ENCODE measurements around the gene BICC1. TPM values are rescaled to one million over a fixed set of nuclear protein-coding genes. Genes with fewer than 3 reads are reported as not detected.

Gene BICC1
- polyA plus RNA-seq, 3 donors = 0.02 to 0.24 (median 0.14) TPM

- H3K4me2 ChIP-seq (replicated peaks; ENCODE audit: extremely low read depth, low read length, poor library complexity, severe bottlenecking) = no peak overlapping the region
- no peaks in the 10 kb centered on the region for H3K4me1 Mint-ChIP-seq
- H3K4me3 ChIP-seq (replicated peaks in 1 of 3; ENCODE audit: low read depth in 2 of 3, low read length in 3 of 3) = no peak overlapping the region
- no peak overlapping the region for H3K9ac ChIP-seq (ENCODE audit: insufficient read depth, low read length, poor library complexity, severe bottlenecking)
- H3K9me3 Mint-ChIP-seq = peaks cover 2 to 9% (median 6%) of the 10 kb centered on the region in 7 donors
- H3K36me3 ChIP-seq (replicated peaks in 1 of 2; ENCODE audit: control insufficient read depth in 1 of 2, insufficient read depth in 2 of 2, low read length in 2 of 2) = no peaks in the 10 kb centered on the region
- no peak overlapping the region for H3K27ac ChIP-seq (ENCODE audit: low read depth in 1 of 2, low read length in 2 of 2)
- H3K27ac Mint-ChIP-seq = no peak overlapping the region
- no peaks in the 10 kb centered on the region for H4K20me1 ChIP-seq (ENCODE audit: insufficient read depth, low read length)
- no peaks in the 10 kb centered on the region for H3K36me3 Mint-ChIP-seq
- H3K27me3 Mint-ChIP-seq (ENCODE audit: low read depth in 3 of 3) = no peaks in the 10 kb centered on the region
- no peaks in the 10 kb centered on the region for H3K27me3 ChIP-seq (ENCODE audit: control insufficient read depth in 2 of 2, insufficient read depth in 2 of 2, low read length in 2 of 2)
- no peaks in the 10 kb centered on the region for H3K4me1 ChIP-seq (ENCODE audit: control insufficient read depth in 1 of 2, insufficient read depth in 2 of 2, low read length in 2 of 2)
- no peak for TF ChIP-seq CTCF (IDR thresholded peaks at IDR 0.05)
- WGBS (ENCODE audit: insufficient coverage) = 0% methylated on average over 1 of the region's 5 CpGs
- intact Hi-C loops (cut with micrococcal nuclease) = no loop called here
- H3K9me3 ChIP-seq (replicated peaks in 1 of 2; ENCODE audit: control insufficient read depth in 1 of 2, insufficient read depth in 1 of 2, low read length in 2 of 2) = peaks cover 0 to 3% of the 10 kb centered on the region in 2 donors
- no peaks in the 10 kb centered on the region for H3K79me2 ChIP-seq (ENCODE audit: insufficient read depth, low read length)
- no peak for DNase-seq
- H3K4me3 Mint-ChIP-seq = no peak overlapping the region
- no peak overlapping the region for H2AFZ ChIP-seq (ENCODE audit: insufficient read depth, low read depth, low read length, poor library complexity, severe bottlenecking)
Observed at GRCh38 chr10:58704671-58705141, 192.0 kb downstream of the BICC1 start.

- no peak for TF ChIP-seq CTCF (IDR thresholded peaks at IDR 0.05)
- intact Hi-C loops (cut with micrococcal nuclease) = no loop called here
- no peaks in the 10 kb centered on the region for H3K36me3 Mint-ChIP-seq
- no peak overlapping the region for H3K4me3 Mint-ChIP-seq
- Histone ChIP-seq H3K9ac (ENCODE audit: insufficient read depth, low read length, poor library complexity, severe bottlenecking) (no peak overlapping the region), H3K4me2 (replicated peaks; ENCODE audit: extremely low read depth, low read length, poor library complexity, severe bottlenecking) (no peak overlapping the region), H3K4me1 (ENCODE audit: control insufficient read depth in 1 of 2, insufficient read depth in 2 of 2, low read length in 2 of 2) (no peaks in the 10 kb centered on the region), H3K27ac (ENCODE audit: low read depth in 1 of 2, low read length in 2 of 2) (no peak overlapping the region), H3K36me3 (replicated peaks in 1 of 2; ENCODE audit: control insufficient read depth in 1 of 2, insufficient read depth in 2 of 2, low read length in 2 of 2) (no peaks in the 10 kb centered on the region), H2AFZ (ENCODE audit: insufficient read depth, low read depth, low read length, poor library complexity, severe bottlenecking) (no peak overlapping the region), H3K9me3 (replicated peaks in 1 of 2; ENCODE audit: control insufficient read depth in 1 of 2, insufficient read depth in 1 of 2, low read length in 2 of 2) (peaks cover 0 to 3% of the 10 kb centered on the region in 2 donors), H3K4me3 (replicated peaks in 1 of 3; ENCODE audit: low read depth in 2 of 3, low read length in 3 of 3) (no peak overlapping the region), H4K20me1 (ENCODE audit: insufficient read depth, low read length) (no peaks in the 10 kb centered on the region), H3K27me3 (ENCODE audit: control insufficient read depth in 2 of 2, insufficient read depth in 2 of 2, low read length in 2 of 2) (no peaks in the 10 kb centered on the region), H3K79me2 (ENCODE audit: insufficient read depth, low read length) (no peaks in the 10 kb centered on the region)
- DNase-seq = no peak
- H3K27ac Mint-ChIP-seq = no peak overlapping the region
- H3K27me3 Mint-ChIP-seq (ENCODE audit: low read depth in 3 of 3) = no peaks in the 10 kb centered on the region
- H3K4me1 Mint-ChIP-seq = no peaks in the 10 kb centered on the region
- H3K9me3 Mint-ChIP-seq = peaks cover 2 to 9% (median 6%) of the 10 kb centered on the region in 7 donors
- no CpG with 5 or more reads among the region's 1 CpG for WGBS (ENCODE audit: insufficient coverage)
Observed at GRCh38 chr10:58706836-58707235, 194.2 kb downstream of the BICC1 start.
